ENCODE measurements around the gene RAD51B.

DNA sequence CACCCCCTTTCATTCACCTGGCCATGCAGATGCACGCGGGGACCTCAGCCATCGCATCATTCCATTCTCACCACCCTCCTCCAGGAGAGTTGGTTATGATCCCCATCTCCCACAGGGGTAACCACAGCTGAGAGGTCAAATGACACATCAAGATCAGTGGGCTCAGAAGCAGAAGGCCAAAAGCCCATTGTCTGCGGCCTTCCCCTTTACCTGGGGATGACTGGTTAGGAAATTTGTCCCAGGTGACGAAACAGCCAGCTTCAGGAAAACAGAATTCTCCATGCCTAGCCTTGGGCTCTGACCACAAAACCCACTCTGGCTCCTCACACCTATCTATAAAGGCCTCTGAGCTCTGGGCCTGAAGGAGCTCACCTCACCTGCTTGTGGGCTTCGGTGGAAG, 937.2 kb downstream of the RAD51B start:
- TF ChIP-seq, protein P1, sequence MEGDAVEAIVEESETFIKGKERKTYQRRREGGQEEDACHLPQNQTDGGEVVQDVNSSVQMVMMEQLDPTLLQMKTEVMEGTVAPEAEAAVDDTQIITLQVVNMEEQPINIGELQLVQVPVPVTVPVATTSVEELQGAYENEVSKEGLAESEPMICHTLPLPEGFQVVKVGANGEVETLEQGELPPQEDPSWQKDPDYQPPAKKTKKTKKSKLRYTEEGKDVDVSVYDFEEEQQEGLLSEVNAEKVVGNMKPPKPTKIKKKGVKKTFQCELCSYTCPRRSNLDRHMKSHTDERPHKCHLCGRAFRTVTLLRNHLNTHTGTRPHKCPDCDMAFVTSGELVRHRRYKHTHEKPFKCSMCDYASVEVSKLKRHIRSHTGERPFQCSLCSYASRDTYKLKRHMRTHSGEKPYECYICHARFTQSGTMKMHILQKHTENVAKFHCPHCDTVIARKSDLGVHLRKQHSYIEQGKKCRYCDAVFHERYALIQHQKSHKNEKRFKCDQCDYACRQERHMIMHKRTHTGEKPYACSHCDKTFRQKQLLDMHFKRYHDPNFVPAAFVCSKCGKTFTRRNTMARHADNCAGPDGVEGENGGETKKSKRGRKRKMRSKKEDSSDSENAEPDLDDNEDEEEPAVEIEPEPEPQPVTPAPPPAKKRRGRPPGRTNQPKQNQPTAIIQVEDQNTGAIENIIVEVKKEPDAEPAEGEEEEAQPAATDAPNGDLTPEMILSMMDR (conservative IDR thresholded peaks at IDR 0.05; ENCODE audit: low read depth, low read length), result no peak
- no peak for TF ChIP-seq EZH2 (IDR thresholded peaks at IDR 0.05; ENCODE audit: borderline replicate concordance, low read depth, low read length, poor library complexity, severe bottlenecking)

Data from A673 (cell line).